T-cell (primary cell): ENCODE data around the gene DTNB. TPM values are rescaled to one million over a fixed set of nuclear protein-coding genes. Genes with fewer than 3 reads are reported as not detected.
A peak's percentile ranks its signal among the peaks of the same experiment; 100 is the strongest.

Experiments
- ATAC-seq, 4 experiments: fragments of 200-7000 bp in 3 of 4; fragments of 150-1000 bp in 1 of 4; cut with Tn5 transposase; replicated peaks in 1 of 4; 1 replicate in 3 of 4; 2 replicates in 1 of 4; pipeline ENCODE4 v1.10.0; 2021; ENCODE audit warnings: moderate library complexity in 3 of 4, mild to moderate bottlenecking in 2 of 4, moderate number of reproducible peaks in 1 of 4
- CTCF ChIA-PET, 2 donors: fragments of 300-600 bp; sonication (Branson Sonifier 250); formaldehyde crosslinking; loops; one replicate each; lab custom pipeline; 2022; ENCODE audit warnings: antibody characterized with exemption in 2 of 2; lab: Charles Lee
- POLR2A ChIA-PET, 2 donors: fragments of 300-600 bp; sonication (Branson Sonifier 250); formaldehyde crosslinking; loops; one replicate each; lab custom pipeline; 2022; ENCODE audit warnings: antibody characterized with exemption in 2 of 2; lab: Charles Lee
- DNase-seq, 35 experiments: peaks; one replicate each; pipeline versions ENCODE4 v3.0.0 to v3.0.0-alpha.2; 2013 to 2023
- H3K27ac ChIP-seq: one replicate; pipeline ENCODE4 v1.5.1; 2013; ENCODE audit warnings: low read length
- H3K27me3 ChIP-seq, 2 experiments: replicated peaks in 1 of 2; 1 replicate in 1 of 2; 2 replicates in 1 of 2; pipeline versions ENCODE4 v1.6.1 to v1.7.0; 2013; ENCODE audit warnings: low read length in 1 of 2, mixed read lengths in 1 of 2; ENCODE audit not compliant: control insufficient read depth in 2 of 2, insufficient read depth in 2 of 2; ENCODE audit errors: extremely low read depth in 1 of 2
- H3K36me3 ChIP-seq, 2 donors: 1 replicate in 1 of 2; 2 replicates in 1 of 2; pipeline versions ENCODE4 v1.6.1 to v1.7.0; 2013; ENCODE audit warnings: low read length in 1 of 2; ENCODE audit not compliant: control insufficient read depth in 2 of 2, insufficient read depth in 1 of 2; ENCODE audit errors: extremely low read depth in 1 of 2
- H3K4me1 ChIP-seq, 2 experiments: 1 replicate in 1 of 2; 2 replicates in 1 of 2; pipeline versions ENCODE4 v1.6.1 to v1.7.0; 2013; ENCODE audit warnings: low read length in 2 of 2, mixed read lengths in 1 of 2; ENCODE audit not compliant: insufficient read depth in 2 of 2, control insufficient read depth in 1 of 2; ENCODE audit errors: extremely low read depth in 1 of 2
- H3K4me3 ChIP-seq, 2 donors: 1 replicate in 1 of 2; 2 replicates in 1 of 2; pipeline versions ENCODE4 v1.5.1 to v1.7.0; 2013; ENCODE audit warnings: mild to moderate bottlenecking in 2 of 2, low read length in 1 of 2, moderate library complexity in 1 of 2; ENCODE audit not compliant: control insufficient read depth in 1 of 2; ENCODE audit errors: extremely low read depth in 1 of 2
- H3K9me3 ChIP-seq: 2 replicates; pipeline ENCODE4 v1.7.0; 2013
- H3K27ac Mint-ChIP-seq, 2 donors: one replicate each; pipeline ENCODE4 v1.8.0; 2020 to 2021; ENCODE audit warnings: mild to moderate bottlenecking in 2 of 2, mixed read lengths in 2 of 2
- H3K27me3 Mint-ChIP-seq, 2 donors: one replicate each; pipeline ENCODE4 v1.8.0; 2021 to 2022; ENCODE audit warnings: mixed read lengths in 2 of 2
- H3K36me3 Mint-ChIP-seq: one replicate; pipeline ENCODE4 v1.8.0; 2021; ENCODE audit warnings: mixed read lengths
- H3K4me1 Mint-ChIP-seq, 3 donors: one replicate each; pipeline ENCODE4 v1.8.0; 2020 to 2022; ENCODE audit warnings: mixed read lengths in 3 of 3, mild to moderate bottlenecking in 1 of 3
- H3K4me3 Mint-ChIP-seq, 3 donors: one replicate each; pipeline ENCODE4 v1.8.0; 2020 to 2022; ENCODE audit warnings: mild to moderate bottlenecking in 3 of 3, mixed read lengths in 3 of 3, moderate library complexity in 3 of 3
- H3K9me3 Mint-ChIP-seq, 3 donors: one replicate each; pipeline ENCODE4 v1.8.0; 2020 to 2022; ENCODE audit warnings: mixed read lengths in 3 of 3
- WGBS: methylation state at CpG from one replicate; pipeline ENCODE4 v1.1.5; 2013; ENCODE audit warnings: missing lambda C conversion rate; ENCODE audit not compliant: insufficient coverage; 5-methylcytosine and 5-hydroxymethylcytosine counted together
- total RNA-seq, 35 experiments: library from RNA in 6 of 35; stranded (reverse) in 6 of 35; fragments of 120-200 nt in 1 of 35; gene quantifications; one replicate each; pipeline versions ENCODE4 v1.2.1 to v1.2.4 and lab custom pipeline; 2013 to 2026

Gene DTNB
- total RNA-seq, 5 donors from 2014 or later (not counting 1 experiment from before 2014, with no cell fraction given), result 33.4 to 45.7 (median 39.6) TPM

GRCh38 chr2:25617948-25618646, 55.3 kb downstream of the DTNB start:
- Histone ChIP-seq H3K27ac (no peak overlapping the region), H3K4me1 (no peaks in the 10 kb centered on the region), H3K27me3 (no peaks in the 10 kb centered on the region), H3K4me3 (no peak overlapping the region), H3K36me3 (no peaks in the 10 kb centered on the region), H3K9me3 (no peaks in the 10 kb centered on the region)
- Mint-ChIP-seq H3K4me1 (no peaks in the 10 kb centered on the region), H3K4me3 (no peak overlapping the region), H3K36me3 (peaks cover 44% of the 10 kb centered on the region), H3K9me3 (no peaks in the 10 kb centered on the region), H3K27me3 (no peaks in the 10 kb centered on the region), H3K27ac (no peak overlapping the region)
- ChIA-PET CTCF (interaction anchor here in 1 of 2 donors (0.5 to 1.3 kb wide), 2 partner anchors 11 to 333 kb away, joined by 3 read pairs; no protein-coding TSS in a partner anchor), POLR2A (no interaction called here)
- DNase-seq (no peak), ATAC-seq (no peak)
- 83% methylated on average over 2 of the region's 7 CpGs for WGBS

- Mint-ChIP-seq H3K36me3 (peaks cover 29% of the 10 kb centered on the region), H3K4me1 (peaks cover 0 to 3% (median 0%) of the 10 kb centered on the region in 3 donors)
Measured at GRCh38 chr2:25615920-25616319, 57.5 kb downstream of the DTNB start.

GRCh38 chr2:25615386-25615785, 58.0 kb downstream of the DTNB start:
- ATAC-seq (no peak), DNase-seq (no peak)
- no peaks in the 10 kb centered on the region for H3K27me3 Mint-ChIP-seq
- no peaks in the 10 kb centered on the region for H3K27me3 ChIP-seq
- H3K4me1 ChIP-seq, result no peaks in the 10 kb centered on the region
- no peak overlapping the region for H3K27ac Mint-ChIP-seq
- H3K4me3 ChIP-seq, result no peak overlapping the region
- H3K4me1 Mint-ChIP-seq, result peaks cover 0 to 3% (median 0%) of the 10 kb centered on the region in 3 donors
- 90% methylated on average over 3 of the region's 5 CpGs for WGBS
- no peaks in the 10 kb centered on the region for H3K9me3 Mint-ChIP-seq
- H3K27ac ChIP-seq, result no peak overlapping the region
- POLR2A ChIA-PET, result no interaction called here
- H3K36me3 ChIP-seq, result no peaks in the 10 kb centered on the region
- H3K36me3 Mint-ChIP-seq, result peaks cover 28% of the 10 kb centered on the region
- no peak overlapping the region for H3K4me3 Mint-ChIP-seq
- no peaks in the 10 kb centered on the region for H3K9me3 ChIP-seq
- CTCF ChIA-PET, result no interaction called here

More at GRCh38 chr2:25615920-25616319, 57.5 kb downstream of the DTNB start:
- CTCF ChIA-PET, result no interaction called here
- H3K4me1 ChIP-seq, result no peaks in the 10 kb centered on the region
- H3K9me3 Mint-ChIP-seq, result no peaks in the 10 kb centered on the region
- ATAC-seq (no peak), DNase-seq (no peak)
- H3K4me3 Mint-ChIP-seq, result no peak overlapping the region
- H3K27me3 ChIP-seq, result no peaks in the 10 kb centered on the region
- no peaks in the 10 kb centered on the region for H3K9me3 ChIP-seq
- POLR2A ChIA-PET, result interaction anchor here (0.5 kb wide), 2 partner anchors 473 to 630 kb away, joined by 3 to 4 read pairs; no protein-coding TSS in a partner anchor
- no peaks in the 10 kb centered on the region for H3K36me3 ChIP-seq
- H3K27ac Mint-ChIP-seq, result no peak overlapping the region
- no peaks in the 10 kb centered on the region for H3K27me3 Mint-ChIP-seq
- no peak overlapping the region for H3K27ac ChIP-seq
- H3K4me3 ChIP-seq, result no peak overlapping the region

GRCh38 chr2:25614711-25615110, 58.7 kb downstream of the DTNB start:
- H3K27me3 ChIP-seq, result no peaks in the 10 kb centered on the region
- Mint-ChIP-seq H3K4me3 (no peak overlapping the region), H3K36me3 (peaks cover 25% of the 10 kb centered on the region), H3K27me3 (no peaks in the 10 kb centered on the region), H3K9me3 (no peaks in the 10 kb centered on the region), H3K4me1 (peaks cover 0 to 3% (median 0%) of the 10 kb centered on the region in 3 donors), H3K27ac (no peak overlapping the region)
- no peak overlapping the region for H3K4me3 ChIP-seq
- no peaks in the 10 kb centered on the region for H3K36me3 ChIP-seq
- 95% methylated on average over 5 of the region's 8 CpGs for WGBS
- POLR2A ChIA-PET, result no interaction called here
- H3K4me1 ChIP-seq, result no peaks in the 10 kb centered on the region
- ATAC-seq, result no peak
- H3K9me3 ChIP-seq, result no peaks in the 10 kb centered on the region
- CTCF ChIA-PET, result interaction anchor here in 1 of 2 donors (0.6 kb wide), 1 partner anchor 175 kb away, joined by 5 read pairs; no protein-coding TSS in a partner anchor
- no peak overlapping the region for H3K27ac ChIP-seq
- no peak for DNase-seq

GRCh38 chr2:25608718-25609117, 64.7 kb downstream of the DTNB start:
- H3K9me3 ChIP-seq, result no peaks in the 10 kb centered on the region
- no peaks in the 10 kb centered on the region for H3K9me3 Mint-ChIP-seq

GRCh38 chr2:25606892-25607291, 66.5 kb downstream of the DTNB start:
- POLR2A ChIA-PET, result interaction anchor here in 1 of 2 donors (0.7 kb wide), 1 partner anchor 273 kb away, joined by 6 read pairs; no protein-coding TSS in a partner anchor
- no peak overlapping the region for H3K27ac Mint-ChIP-seq
- no peaks in the 10 kb centered on the region for H3K9me3 Mint-ChIP-seq
- H3K27me3 Mint-ChIP-seq, result no peaks in the 10 kb centered on the region
- no peaks in the 10 kb centered on the region for H3K27me3 ChIP-seq
- CTCF ChIA-PET, result interaction anchor here (0.6 to 3.9 kb wide), 25 partner anchors 8 to 1233 kb away, joined by 3 to 57 read pairs (median 4); no protein-coding TSS in a partner anchor
- H3K36me3 Mint-ChIP-seq, result no peaks in the 10 kb centered on the region
- H3K9me3 ChIP-seq, result no peaks in the 10 kb centered on the region
- no peaks in the 10 kb centered on the region for H3K36me3 ChIP-seq
- DNase-seq, result peak in 1 of 35 experiments; percentile 57
- H3K4me1 ChIP-seq, result no peaks in the 10 kb centered on the region
- ATAC-seq, result no peak
- H3K4me3 Mint-ChIP-seq, result no peak overlapping the region
- WGBS, result no CpG with 5 or more reads among the region's 1 CpG
- no peak overlapping the region for H3K27ac ChIP-seq
- H3K4me3 ChIP-seq, result no peak overlapping the region
- peaks cover 0 to 6% (median 5%) of the 10 kb centered on the region in 3 donors for H3K4me1 Mint-ChIP-seq

More at GRCh38 chr2:25608718-25609117, 64.7 kb downstream of the DTNB start:
- Mint-ChIP-seq H3K4me3 (no peak overlapping the region), H3K27me3 (no peaks in the 10 kb centered on the region), H3K36me3 (no peaks in the 10 kb centered on the region), H3K4me1 (peaks cover 0 to 3% (median 1%) of the 10 kb centered on the region in 3 donors), H3K27ac (peak overlapping the region in 1 of 2 donors; percentile 53)
- DNase-seq (no peak), ATAC-seq (no peak)
- no peak overlapping the region for H3K4me3 ChIP-seq
- ChIA-PET POLR2A (interaction anchor here (0.6 kb wide), 2 partner anchors 149 to 522 kb away, joined by 5 to 8 read pairs; no protein-coding TSS in a partner anchor), CTCF (interaction anchor here (0.6 to 3.9 kb wide), 6 partner anchors 16 to 564 kb away, joined by 3 to 57 read pairs (median 4); partner anchors contain the start of gene GAREM2 (in 1 of the 2))
- H3K36me3 ChIP-seq, result no peaks in the 10 kb centered on the region
- no peak overlapping the region for H3K27ac ChIP-seq
- H3K4me1 ChIP-seq, result no peaks in the 10 kb centered on the region
- H3K27me3 ChIP-seq, result no peaks in the 10 kb centered on the region
